SK-N-SH (cell line): ENCODE data around the gene LSM4. TPM values are rescaled to one million over a fixed set of nuclear protein-coding genes. Genes with fewer than 3 reads are reported as not detected.

Experiments used
- CTCF ChIA-PET: fragments of 300-600, 350-600 bp; formaldehyde crosslinking; extraction: SDS; loops from one replicate; lab custom pipeline; 2021; lab: Yijun Ruan, JAX
- POLR2A ChIA-PET: fragments of 350-600 bp; sonication (Branson Sonifier 250); formaldehyde crosslinking; extraction: SDS; loops from one replicate; lab custom pipeline; 2020; ENCODE audit warnings: antibody characterized with exemption, inconsistent platforms; lab: Yijun Ruan, JAX
- DNase-seq: peaks from one replicate; pipeline ENCODE4 v3.0.0; 2012
- H2AFZ ChIP-seq: fragments of 200-600 bp; sonication (generic); 2 replicates; pipeline ENCODE4 v1.8.1; 2016; ENCODE audit warnings: antibody characterized with exemption, mild to moderate bottlenecking, low read depth
- H3F3A ChIP-seq: fragments of 200-600 bp; sonication (generic); replicated peaks from 2 replicates; pipeline ENCODE3; 2016; ENCODE audit warnings: antibody characterized with exemption, mild to moderate bottlenecking; ENCODE audit not compliant: insufficient read depth
- H3K27ac ChIP-seq, 2 experiments: fragments of 200-500 bp in 1 of 2; fragments of 200-600 bp in 1 of 2; sonication (Bioruptor generic) in 1 of 2; sonication (generic), shearing (Covaris generic) in 1 of 2; 2 replicates each; pipeline versions ENCODE4 v1.5.1 to v1.6.1; 2014 to 2016; ENCODE audit warnings: low read depth in 2 of 2, inconsistent platforms in 1 of 2, low read length in 1 of 2, mild to moderate bottlenecking in 1 of 2, mixed read lengths in 1 of 2
- H3K27me3 ChIP-seq: fragments of 200-600 bp; sonication (generic), shearing (Covaris generic); 2 replicates; pipeline ENCODE4 v1.6.1; 2016; ENCODE audit warnings: mixed run types; ENCODE audit not compliant: insufficient read depth
- H3K36me3 ChIP-seq, 2 experiments: fragments of 200-500 bp in 1 of 2; fragments of 200-600 bp in 1 of 2; sonication (Bioruptor generic) in 1 of 2; sonication (generic) in 1 of 2; replicated peaks in 1 of 2; 2 replicates each; pipeline versions ENCODE3 to v1.5.1; 2014 to 2016; ENCODE audit warnings: low read length in 1 of 2, mild to moderate bottlenecking in 1 of 2; ENCODE audit not compliant: insufficient read depth in 2 of 2, control insufficient read depth in 1 of 2
- H3K4me1 ChIP-seq, 2 experiments: fragments of 200-500 bp in 1 of 2; fragments of 200-600 bp in 1 of 2; sonication (Bioruptor generic) in 1 of 2; sonication (generic), shearing (Covaris generic) in 1 of 2; 2 replicates each; pipeline versions ENCODE4 v1.5.1 to v1.6.1; 2014 to 2016; ENCODE audit warnings: low read depth in 1 of 2, low read length in 1 of 2, mixed run types in 1 of 2; ENCODE audit not compliant: insufficient read depth in 2 of 2, control insufficient read depth in 1 of 2
- H3K4me2 ChIP-seq: fragments of 200-600 bp; sonication (generic), shearing (Covaris generic); 2 replicates; pipeline ENCODE4 v1.6.1; 2017; ENCODE audit warnings: mixed run types
- H3K4me3 ChIP-seq, 2 experiments: fragments of 200-500 bp in 1 of 2; fragments of 200-600 bp in 1 of 2; sonication (Bioruptor generic) in 1 of 2; sonication (generic), shearing (Covaris generic) in 1 of 2; 2 replicates each; pipeline versions ENCODE4 v1.5.1 to v1.8.1; 2014 to 2016; ENCODE audit warnings: low read depth in 2 of 2, inconsistent platforms in 1 of 2, low read length in 1 of 2, mild to moderate bottlenecking in 1 of 2, mixed read lengths in 1 of 2, moderate library complexity in 1 of 2
- H3K79me2 ChIP-seq: fragments of 200-600 bp; sonication (generic); 2 replicates; pipeline ENCODE4 v1.8.1; 2017; ENCODE audit warnings: mild to moderate bottlenecking; ENCODE audit not compliant: insufficient read depth
- H3K9ac ChIP-seq: fragments of 200-600 bp; sonication (generic); 2 replicates; pipeline ENCODE4 v1.6.1; 2017; ENCODE audit warnings: mixed run types
- H3K9me2 ChIP-seq: fragments of 200-600 bp; sonication (generic); 2 replicates; pipeline ENCODE4 v1.6.1; 2017; ENCODE audit warnings: mixed run types
- H3K9me3 ChIP-seq: fragments of 200-600 bp; sonication (generic); 2 replicates; pipeline ENCODE4 v1.6.1; 2017; ENCODE audit warnings: mixed run types, mild to moderate bottlenecking, moderate library complexity
- H4K20me1 ChIP-seq: fragments of 200-600 bp; sonication (generic); 2 replicates; pipeline ENCODE4 v1.6.1; 2017; ENCODE audit warnings: mild to moderate bottlenecking, mixed run types; ENCODE audit not compliant: insufficient read depth
- CTCF ChIP-seq: fragments of 200-600 bp; sonication (generic); IDR thresholded peaks from 2 replicates; pipeline ENCODE4 v1.6.1; 2017; ENCODE audit warnings: antibody characterized with exemption, mild to moderate bottlenecking, moderate library complexity
- EP300 ChIP-seq, 2 experiments: IDR thresholded peaks; 2 replicates each; pipeline versions ENCODE4 v1.4.0 to v1.6.1; 2012; ENCODE audit warnings: borderline replicate concordance in 1 of 2, low read depth in 1 of 2, low read length in 1 of 2
- EZH2phosphoT487 ChIP-seq: fragments of 200-600 bp; sonication (generic); IDR thresholded peaks from 2 replicates; pipeline ENCODE4 v1.6.1; 2017; ENCODE audit warnings: low read depth, mixed run types, mild to moderate bottlenecking, antibody characterized with exemption, moderate library complexity, borderline replicate concordance
- FOXM1 ChIP-seq: IDR thresholded peaks from 2 replicates; pipeline ENCODE4 v1.4.0; 2012; ENCODE audit warnings: low read depth, mild to moderate bottlenecking
- GATA2 ChIP-seq: sonication (generic); formaldehyde crosslinking; IDR thresholded peaks from 2 replicates; pipeline ENCODE4 v1.5.0; 2020; ENCODE audit warnings: mild to moderate bottlenecking, missing genetic modification reagents
- MEF2A ChIP-seq: IDR thresholded peaks from 2 replicates; pipeline ENCODE4 v1.4.0; 2012; ENCODE audit warnings: low read depth, borderline replicate concordance
- MXI1 ChIP-seq: IDR thresholded peaks from 2 replicates; pipeline ENCODE4 v1.6.1; 2012; ENCODE audit warnings: mild to moderate bottlenecking, low read depth, low read length, improper control_type of control experiment
- PBX3 ChIP-seq: IDR thresholded peaks from 2 replicates; pipeline ENCODE4; 2012
- RAD21 ChIP-seq: IDR thresholded peaks from 2 replicates; pipeline ENCODE4 v1.6.1; 2012; ENCODE audit warnings: mild to moderate bottlenecking, low read length
- RXRA ChIP-seq: IDR thresholded peaks from 2 replicates; pipeline ENCODE4 v1.4.0; 2012; ENCODE audit warnings: low read depth, mild to moderate bottlenecking, borderline replicate concordance
- SMC3 ChIP-seq: IDR thresholded peaks from 2 replicates; pipeline ENCODE4 v1.6.1; 2012; ENCODE audit warnings: low read depth, low read length, improper control_type of control experiment
- TAF1 ChIP-seq: IDR thresholded peaks from 2 replicates; pipeline ENCODE4 v1.6.1; 2012; ENCODE audit warnings: low read depth, mild to moderate bottlenecking, low read length, moderate library complexity, borderline replicate concordance
- TEAD4 ChIP-seq: IDR thresholded peaks from 2 replicates; pipeline ENCODE4 v1.4.0; 2012; ENCODE audit warnings: mild to moderate bottlenecking, borderline replicate concordance; ENCODE audit not compliant: insufficient read depth
- WGBS: methylation state at CpG from one replicate; pipeline ENCODE4 v1.1.6; 2017; ENCODE audit warnings: low lambda C conversion rate; 5-methylcytosine and 5-hydroxymethylcytosine counted together
- polyA plus RNA-seq, 3 experiments: library from polyadenylated mRNA; depleted of rRNA; stranded (reverse); fragments of >200 nt; gene quantifications; 2 replicates each; pipeline ENCODE4 v1.2.3, GENCODE V29; 2012

LSM4 gene
- polyA plus RNA-seq, 1 of the 3 experiments (the other 2 are of a cell fraction) = 277 TPM

- no peak overlapping the region for H2AFZ ChIP-seq
- CTCF ChIA-PET = interaction anchor here (1.5 to 19.4 kb wide), 3 partner anchors 13 to 64 kb away, joined by 4 to 505 read pairs (median 12); partner anchors contain the start of genes MPV17L2 and RAB3A
Measured at GRCh38 chr19:18264971-18265540, 57.8 kb downstream of the LSM4 start.

GRCh38 chr19:18264137-18264854, 58.6 kb downstream of the LSM4 start:
- Histone ChIP-seq H3K9me3 (no peaks in the 10 kb centered on the region), H3K27ac (no peak overlapping the region), H3K4me2 (no peak overlapping the region), H3K79me2 (no peaks in the 10 kb centered on the region), H3K27me3 (no peaks in the 10 kb centered on the region), H3F3A (no peaks in the 10 kb centered on the region)
- WGBS = 92% methylated on average over 10 of the region's 23 CpGs
- TF ChIP-seq TAF1 = no peak
- no peak for TF ChIP-seq GATA2 (CRISPR knock-in tag)
- TF ChIP-seq MEF2A = no peak
- TF ChIP-seq EP300 (IDR thresholded peaks at IDR 0.05; ENCODE audit: borderline replicate concordance in 1 of 2, low read depth in 1 of 2, low read length in 1 of 2) = no peak
- no peak for TF ChIP-seq TEAD4
- no peak for TF ChIP-seq EZH2phosphoT487
- no peak for TF ChIP-seq MXI1
- TF ChIP-seq SMC3 = no peak
- TF ChIP-seq PBX3 = no peak
- TF ChIP-seq, all 33 proteins: peak for 0
- POLR2A ChIA-PET = no interaction called here
- CTCF ChIA-PET = interaction anchor here (1.5 to 19.4 kb wide), 3 partner anchors 12 to 63 kb away, joined by 4 to 505 read pairs (median 12); partner anchors contain the start of genes MPV17L2 and RAB3A
- Histone ChIP-seq H2AFZ (no peak overlapping the region), H3K9ac (no peak overlapping the region), H3K9me2 (no peaks in the 10 kb centered on the region), H3K4me1 (no peaks in the 10 kb centered on the region), H3K4me3 (no peak overlapping the region), H3K36me3 (peaks cover 6 to 26% of the 10 kb centered on the region in 2 experiments), H4K20me1 (peaks cover 7% of the 10 kb centered on the region; the same call in 1 of the 2 replicates)
- DNase-seq = no peak

More at GRCh38 chr19:18264971-18265540, 57.8 kb downstream of the LSM4 start:
- TF ChIP-seq CTCF = no peak
- no peak for TF ChIP-seq FOXM1
- no peak for TF ChIP-seq RAD21
- TF ChIP-seq RXRA = no peak
- H3K79me2 ChIP-seq = no peaks in the 10 kb centered on the region
- 87% methylated on average over 5 of the region's 23 CpGs for WGBS
- no peak overlapping the region for H3K4me2 ChIP-seq
- no peak overlapping the region for H3K27ac ChIP-seq
- no peaks in the 10 kb centered on the region for H3K27me3 ChIP-seq
- POLR2A ChIA-PET = interaction anchor here (0.9 kb wide), 1 partner anchor 11 kb away, joined by 4 read pairs; no protein-coding TSS in a partner anchor
- no peaks in the 10 kb centered on the region for H3K9me2 ChIP-seq
- H3K9me3 ChIP-seq = no peaks in the 10 kb centered on the region
- H3K36me3 ChIP-seq = peaks cover 6 to 26% of the 10 kb centered on the region in 2 experiments
- H4K20me1 ChIP-seq = peaks cover 9% of the 10 kb centered on the region; the same call in 1 of the 2 replicates
- no peaks in the 10 kb centered on the region for H3K4me1 ChIP-seq
- peaks cover 1% of the 10 kb centered on the region for H3F3A ChIP-seq
- no peak overlapping the region for H3K4me3 ChIP-seq
- DNase-seq = no peak
- no peak overlapping the region for H3K9ac ChIP-seq
